ENCODE results near the gene S100A7A.

- TF ChIP-seq EZH2 (IDR thresholded peaks at IDR 0.05; ENCODE audit: low read depth) (no peak), CTCF (conservative IDR thresholded peaks at IDR 0.05) (no peak)
These were observed 40.1 kb downstream of the S100A7A start for GRCh38 chr1:153456396-153456795.

Measured in PC-9 (cell line).